ENCODE data around the gene HEPACAM. TPM values are rescaled to one million over a fixed set of nuclear protein-coding genes. Genes with fewer than 3 reads are reported as not detected.

HEPACAM gene
- polyA plus RNA-seq, 2 of the 4 experiments (the other 2 are of a cell fraction): not detected

DNA sequence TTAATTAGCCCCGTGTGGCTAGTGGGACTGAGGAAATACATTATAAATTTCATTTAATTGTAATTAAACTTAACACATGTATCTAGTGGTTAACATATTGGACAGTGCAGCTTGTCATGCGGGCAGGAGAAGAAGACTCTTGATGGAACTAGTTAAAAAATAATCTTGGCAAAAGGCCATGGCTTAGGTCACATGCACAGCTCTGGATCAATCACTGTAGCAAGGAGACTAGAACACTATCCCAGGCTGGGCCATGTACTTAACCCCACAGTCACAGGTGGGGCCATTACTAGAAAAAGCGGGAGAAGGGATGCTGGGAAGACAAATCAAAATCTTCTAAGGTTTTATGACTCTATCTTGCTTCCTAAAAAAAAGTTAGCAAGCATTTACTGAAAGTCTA lies 8.7 kb upstream of the HEPACAM start:
- ChIA-PET POLR2A (interaction anchor here (1.0 kb wide), 2 partner anchors 9 to 68 kb away, joined by 3 read pairs; partner anchors contain the start of gene CCDC15), CTCF (no interaction called here)
- no peak for TF ChIP-seq RAD21 (conservative IDR thresholded peaks at IDR 0.05 in 1 of 2, IDR thresholded peaks at IDR 0.05 in 1 of 2)
- TF ChIP-seq, protein P1, sequence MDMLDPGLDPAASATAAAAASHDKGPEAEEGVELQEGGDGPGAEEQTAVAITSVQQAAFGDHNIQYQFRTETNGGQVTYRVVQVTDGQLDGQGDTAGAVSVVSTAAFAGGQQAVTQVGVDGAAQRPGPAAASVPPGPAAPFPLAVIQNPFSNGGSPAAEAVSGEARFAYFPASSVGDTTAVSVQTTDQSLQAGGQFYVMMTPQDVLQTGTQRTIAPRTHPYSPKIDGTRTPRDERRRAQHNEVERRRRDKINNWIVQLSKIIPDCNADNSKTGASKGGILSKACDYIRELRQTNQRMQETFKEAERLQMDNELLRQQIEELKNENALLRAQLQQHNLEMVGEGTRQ (IDR thresholded peaks at IDR 0.05): no peak
- ATAC-seq (no peak), DNase-seq (ENCODE audit: low read depth in 1 of 2, low spot score in 1 of 2) (no peak), FAIRE-seq (no peak)
- no peak overlapping the region for H3K4me3 ChIP-seq
- no peak overlapping the region for H3K4me2 ChIP-seq
- no peaks in the 10 kb centered on the region for H3K9me3 ChIP-seq
- no peak overlapping the region for H3K27ac ChIP-seq
- 54% methylated on average over 3 of the region's 3 CpGs for WGBS (ENCODE audit: missing lambda C conversion rate)
- no peaks in the 10 kb centered on the region for H3K4me1 ChIP-seq

DNA sequence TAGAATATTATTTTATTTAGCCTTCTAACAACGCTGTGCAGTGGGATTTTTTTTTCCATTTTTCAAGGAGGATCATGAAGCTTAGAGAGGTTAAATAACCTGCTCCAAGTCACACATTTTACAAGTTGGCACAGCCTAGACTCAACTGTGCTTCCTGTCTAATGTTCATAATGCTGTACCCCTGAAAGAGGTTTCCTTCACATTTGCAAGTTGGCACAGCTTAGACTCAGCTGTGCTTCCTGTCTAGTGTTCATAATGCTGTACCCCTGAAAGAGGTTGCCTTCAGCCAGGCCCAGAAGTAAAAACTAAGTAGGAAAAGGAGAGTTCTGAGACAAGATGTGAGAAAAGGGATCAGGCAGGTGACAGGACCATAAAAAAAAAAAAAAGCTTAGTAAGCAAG lies 7.9 kb upstream of the HEPACAM start:
- ChIA-PET POLR2A (interaction anchor here (1.0 kb wide), 1 partner anchor 10 kb away, joined by 3 read pairs; the partner anchor contains the start of gene CCDC15), CTCF (interaction anchor here (1.2 to 1.7 kb wide), 5 partner anchors 21 to 106 kb away, joined by 3 to 7 read pairs (median 4); partner anchors contain the start of gene ROBO3)
- no peak for TF ChIP-seq RARB (CRISPR knock-in tag; IDR thresholded peaks at IDR 0.05)
- TF ChIP-seq RCOR1 (IDR thresholded peaks at IDR 0.05; ENCODE audit: low read depth, low read length): no peak
- no peak for TF ChIP-seq CBX2 (IDR thresholded peaks at IDR 0.05; ENCODE audit: borderline replicate concordance, low read depth)
- no peak for TF ChIP-seq POLR2A (IDR thresholded peaks at IDR 0.05; ENCODE audit: low read length)
- no peak for TF ChIP-seq NPAS2 (CRISPR knock-in tag; IDR thresholded peaks at IDR 0.05; ENCODE audit: borderline replicate concordance)
- TF ChIP-seq, protein P2, sequence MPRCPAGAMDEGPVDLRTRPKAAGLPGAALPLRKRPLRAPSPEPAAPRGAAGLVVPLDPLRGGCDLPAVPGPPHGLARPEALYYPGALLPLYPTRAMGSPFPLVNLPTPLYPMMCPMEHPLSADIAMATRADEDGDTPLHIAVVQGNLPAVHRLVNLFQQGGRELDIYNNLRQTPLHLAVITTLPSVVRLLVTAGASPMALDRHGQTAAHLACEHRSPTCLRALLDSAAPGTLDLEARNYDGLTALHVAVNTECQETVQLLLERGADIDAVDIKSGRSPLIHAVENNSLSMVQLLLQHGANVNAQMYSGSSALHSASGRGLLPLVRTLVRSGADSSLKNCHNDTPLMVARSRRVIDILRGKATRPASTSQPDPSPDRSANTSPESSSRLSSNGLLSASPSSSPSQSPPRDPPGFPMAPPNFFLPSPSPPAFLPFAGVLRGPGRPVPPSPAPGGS (IDR thresholded peaks at IDR 0.05): no peak

DNA sequence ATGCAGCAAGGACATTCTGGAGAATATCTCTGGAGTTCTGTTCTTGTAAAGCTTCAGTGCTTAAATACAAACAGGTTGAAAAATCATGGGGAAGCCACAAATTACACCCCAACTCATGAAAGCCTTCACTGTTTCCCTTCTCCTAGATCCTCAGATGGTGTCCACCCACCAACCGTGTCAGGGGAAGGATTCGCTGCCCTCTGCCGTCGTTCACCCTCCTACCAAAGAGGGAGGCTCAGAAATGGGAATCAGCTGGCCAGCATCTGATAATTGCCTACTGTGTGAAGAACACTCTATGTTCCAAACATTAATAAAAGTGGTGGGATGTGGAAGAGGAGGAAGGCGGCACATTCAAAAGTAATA lies 7.4 kb upstream of the HEPACAM start:
- no peak for TF ChIP-seq EHF (CRISPR knock-in tag; IDR thresholded peaks at IDR 0.05)
- TF ChIP-seq KDM1A (IDR thresholded peaks at IDR 0.05; ENCODE audit: low read depth): no peak
- no peak for TF ChIP-seq KDM5A (IDR thresholded peaks at IDR 0.05)
- no peak for TF ChIP-seq HOXB5 (CRISPR knock-in tag; IDR thresholded peaks at IDR 0.05)
- TF ChIP-seq, protein P3, sequence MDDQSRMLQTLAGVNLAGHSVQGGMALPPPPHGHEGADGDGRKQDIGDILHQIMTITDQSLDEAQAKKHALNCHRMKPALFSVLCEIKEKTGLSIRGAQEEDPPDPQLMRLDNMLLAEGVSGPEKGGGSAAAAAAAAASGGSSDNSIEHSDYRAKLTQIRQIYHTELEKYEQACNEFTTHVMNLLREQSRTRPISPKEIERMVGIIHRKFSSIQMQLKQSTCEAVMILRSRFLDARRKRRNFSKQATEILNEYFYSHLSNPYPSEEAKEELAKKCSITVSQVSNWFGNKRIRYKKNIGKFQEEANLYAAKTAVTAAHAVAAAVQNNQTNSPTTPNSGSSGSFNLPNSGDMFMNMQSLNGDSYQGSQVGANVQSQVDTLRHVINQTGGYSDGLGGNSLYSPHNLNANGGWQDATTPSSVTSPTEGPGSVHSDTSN (IDR thresholded peaks at IDR 0.05): no peak
- no peak for TF ChIP-seq FOSB (CRISPR knock-in tag; IDR thresholded peaks at IDR 0.05)
- TF ChIP-seq ZNF302 (CRISPR knock-in tag; IDR thresholded peaks at IDR 0.05): no peak
- no peak for TF ChIP-seq NPAS2 (CRISPR knock-in tag; IDR thresholded peaks at IDR 0.05; ENCODE audit: borderline replicate concordance)
- no peak for TF ChIP-seq HOXA7 (CRISPR knock-in tag; IDR thresholded peaks at IDR 0.05)
- TF ChIP-seq, protein P4, sequence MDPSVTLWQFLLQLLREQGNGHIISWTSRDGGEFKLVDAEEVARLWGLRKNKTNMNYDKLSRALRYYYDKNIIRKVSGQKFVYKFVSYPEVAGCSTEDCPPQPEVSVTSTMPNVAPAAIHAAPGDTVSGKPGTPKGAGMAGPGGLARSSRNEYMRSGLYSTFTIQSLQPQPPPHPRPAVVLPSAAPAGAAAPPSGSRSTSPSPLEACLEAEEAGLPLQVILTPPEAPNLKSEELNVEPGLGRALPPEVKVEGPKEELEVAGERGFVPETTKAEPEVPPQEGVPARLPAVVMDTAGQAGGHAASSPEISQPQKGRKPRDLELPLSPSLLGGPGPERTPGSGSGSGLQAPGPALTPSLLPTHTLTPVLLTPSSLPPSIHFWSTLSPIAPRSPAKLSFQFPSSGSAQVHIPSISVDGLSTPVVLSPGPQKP (IDR thresholded peaks at IDR 0.05; ENCODE audit: low read depth, low read length): no peak
- Histone ChIP-seq H3K9me3 (no peaks in the 10 kb centered on the region), H3K4me2 (no peak overlapping the region), H3K27ac (no peak overlapping the region), H3K4me3 (no peak overlapping the region), H3K4me1 (no peaks in the 10 kb centered on the region)
- WGBS (ENCODE audit: missing lambda C conversion rate): 62% methylated on average over 5 of the region's 5 CpGs
- ChIA-PET POLR2A (no interaction called here), CTCF (interaction anchor here (1.2 to 1.7 kb wide), 5 partner anchors 21 to 105 kb away, joined by 3 to 7 read pairs (median 4); partner anchors contain the start of gene ROBO3)
- no peak for ATAC-seq
- no peak for DNase-seq (ENCODE audit: low read depth in 1 of 2, low spot score in 1 of 2)
- no peak for FAIRE-seq

More for the DNA sequence above, 7.9 kb upstream of the HEPACAM start:
- Histone ChIP-seq H3K9me3 (no peaks in the 10 kb centered on the region), H3K4me1 (no peaks in the 10 kb centered on the region), H3K27ac (no peak overlapping the region), H3K4me2 (no peak overlapping the region), H3K4me3 (no peak overlapping the region)
- FAIRE-seq: no peak
- 11% methylated on average over 1 of the region's 1 CpG for WGBS (ENCODE audit: missing lambda C conversion rate)
- ATAC-seq: no peak
- DNase-seq (ENCODE audit: low read depth in 1 of 2, low spot score in 1 of 2): no peak

Data from A549 (cell line).